HAP-1 (cell line): Measurements from ENCODE around the gene CD300LF.

Experiments
- DNase-seq, 2 experiments: peaks; one replicate each; pipeline ENCODE4 v3.0.0-alpha.2; 2016 to 2020; ENCODE audit warnings: low spot score in 2 of 2
- H3K27me3 ChIP-seq: fragments of 250-450 bp; sonication (Bioruptor Pico); 2 replicates; pipeline ENCODE4 v1.5.1; 2020; ENCODE audit warnings: low read depth, mild to moderate bottlenecking, moderate library complexity
- H3K36me3 ChIP-seq: fragments of 250-450 bp; sonication (Bioruptor Pico); replicated peaks from 2 replicates; pipeline ENCODE4 v1.5.1; 2020; ENCODE audit warnings: mild to moderate bottlenecking
- H3K4me1 ChIP-seq: fragments of 250-450 bp; sonication (Bioruptor Pico); 2 replicates; pipeline ENCODE4 v1.5.1; 2020; ENCODE audit warnings: mild to moderate bottlenecking
- H3K4me3 ChIP-seq: fragments of 250-450 bp; sonication (Bioruptor Pico); 2 replicates; pipeline ENCODE4 v1.5.1; 2020; ENCODE audit warnings: mild to moderate bottlenecking, moderate library complexity
- H3K9me3 ChIP-seq: fragments of 250-450 bp; sonication (Bioruptor Pico); 2 replicates; pipeline ENCODE4 v1.5.1; 2020; ENCODE audit warnings: mild to moderate bottlenecking, moderate library complexity
- in situ Hi-C: fragments of 300-500 bp; cut with MboI; formaldehyde crosslinking; loops from 3 replicates; pipeline ENCODE4 v1.14.3; 2020; ENCODE audit warnings: low sequenced_read_pairs, inconsistent platforms, mixed read lengths

CD300LF gene

DNA sequence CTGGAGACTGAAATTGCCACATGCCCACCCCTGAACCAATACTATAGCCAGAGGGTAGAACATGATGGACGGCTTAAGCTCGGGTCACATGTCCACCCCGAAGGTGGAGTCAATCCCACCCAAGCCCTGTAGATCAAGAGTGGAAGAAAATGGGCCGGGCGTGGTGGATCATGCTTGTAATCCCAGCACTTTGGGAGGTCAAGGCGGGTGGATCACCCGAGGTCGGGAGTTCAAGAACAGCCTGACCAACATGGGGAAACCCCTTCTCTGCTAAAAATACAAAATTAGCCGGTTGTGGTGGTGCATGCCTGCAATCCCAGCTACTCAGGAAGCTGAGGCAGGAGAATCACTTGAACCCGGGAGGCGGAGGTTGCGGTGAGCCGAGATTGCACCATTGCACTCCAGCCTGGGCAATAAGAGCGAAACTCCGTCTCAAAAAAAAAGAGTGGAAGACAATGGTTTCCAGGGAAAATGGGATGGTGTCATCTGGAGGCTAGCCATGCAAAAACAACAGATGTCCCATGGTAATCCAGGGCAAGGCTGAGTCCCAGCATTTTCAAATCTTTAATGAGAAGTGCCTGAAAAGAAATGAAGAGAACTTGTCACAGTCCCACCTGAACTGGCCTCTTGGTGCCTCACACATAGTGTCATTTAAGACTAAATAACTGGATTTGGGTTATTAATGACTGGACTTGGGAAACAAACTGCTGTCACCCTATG is 30.1 kb downstream of the CD300LF start:
- no peak for DNase-seq
- Histone ChIP-seq H3K4me1 (no peaks in the 10 kb centered on the region), H3K4me3 (no peak overlapping the region), H3K36me3 (no peaks in the 10 kb centered on the region), H3K27me3 (peaks cover 7% of the 10 kb centered on the region), H3K9me3 (no peaks in the 10 kb centered on the region)
- in situ Hi-C loops, result no loop called here

DNA sequence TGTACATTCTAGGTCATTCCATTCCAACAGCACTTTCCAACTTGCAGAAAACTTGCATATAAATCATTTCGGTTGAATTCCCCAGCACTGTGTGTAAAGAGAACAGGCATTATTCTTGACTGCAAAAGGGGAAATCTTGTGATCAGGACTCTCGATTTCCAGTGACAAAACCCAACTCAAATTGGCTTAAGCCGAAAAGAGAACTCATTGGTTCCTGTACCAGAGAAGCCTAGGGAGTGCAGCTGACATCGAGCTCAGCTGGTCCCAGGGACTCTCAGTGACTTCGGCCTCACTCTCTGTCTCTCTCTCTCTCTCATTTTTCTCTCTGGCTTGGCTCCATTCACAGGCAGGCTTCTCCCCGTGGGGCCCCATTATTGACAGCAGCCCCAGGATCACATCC is 30.7 kb downstream of the CD300LF start:
- H3K4me1 ChIP-seq, result no peaks in the 10 kb centered on the region
- peaks cover 10% of the 10 kb centered on the region for H3K27me3 ChIP-seq
- in situ Hi-C loops, result no loop called here
- no peaks in the 10 kb centered on the region for H3K36me3 ChIP-seq
- H3K4me3 ChIP-seq, result no peak overlapping the region
- H3K9me3 ChIP-seq, result no peaks in the 10 kb centered on the region
- DNase-seq, result no peak

DNA sequence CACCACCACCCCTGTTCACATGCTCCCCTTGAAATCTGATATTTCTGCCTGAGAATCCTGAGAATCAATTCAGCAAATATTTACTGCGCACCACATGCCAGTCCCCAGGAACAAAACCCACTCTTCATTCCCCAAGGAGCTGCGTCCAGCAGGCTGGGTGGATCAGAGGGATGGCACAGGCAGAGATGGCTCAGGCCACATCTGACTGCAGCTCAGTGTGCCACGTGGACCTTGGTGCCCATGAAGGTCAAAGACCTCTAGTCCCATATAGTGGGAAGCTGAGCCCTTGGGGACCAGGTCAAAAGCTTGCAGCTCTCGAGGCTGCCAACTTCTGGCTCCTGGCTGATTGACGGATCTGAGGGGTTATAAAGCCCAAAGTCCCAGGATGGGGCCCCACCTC is 31.8 kb downstream of the CD300LF start:
- H3K4me3 ChIP-seq, result no peak overlapping the region
- DNase-seq, result no peak
- no peaks in the 10 kb centered on the region for H3K36me3 ChIP-seq
- peaks cover 10% of the 10 kb centered on the region for H3K27me3 ChIP-seq
- no peaks in the 10 kb centered on the region for H3K9me3 ChIP-seq
- in situ Hi-C loops, result no loop called here
- no peaks in the 10 kb centered on the region for H3K4me1 ChIP-seq

- Histone ChIP-seq H3K36me3 (no peaks in the 10 kb centered on the region), H3K9me3 (no peaks in the 10 kb centered on the region), H3K27me3 (peaks cover 10% of the 10 kb centered on the region), H3K4me1 (no peaks in the 10 kb centered on the region), H3K4me3 (no peak overlapping the region)
- DNase-seq, result no peak
- in situ Hi-C loops, result no loop called here
These were observed 32.5 kb downstream of the CD300LF start for GRCh38 chr17:74680213-74680612.

- H3K9me3 ChIP-seq, result no peaks in the 10 kb centered on the region
- peaks cover 10% of the 10 kb centered on the region for H3K27me3 ChIP-seq
- in situ Hi-C loops, result no loop called here
- no peaks in the 10 kb centered on the region for H3K36me3 ChIP-seq
- no peaks in the 10 kb centered on the region for H3K4me1 ChIP-seq
- no peak overlapping the region for H3K4me3 ChIP-seq
- DNase-seq, result no peak
These were observed 33.3 kb downstream of the CD300LF start for GRCh38 chr17:74679374-74679773.

DNA sequence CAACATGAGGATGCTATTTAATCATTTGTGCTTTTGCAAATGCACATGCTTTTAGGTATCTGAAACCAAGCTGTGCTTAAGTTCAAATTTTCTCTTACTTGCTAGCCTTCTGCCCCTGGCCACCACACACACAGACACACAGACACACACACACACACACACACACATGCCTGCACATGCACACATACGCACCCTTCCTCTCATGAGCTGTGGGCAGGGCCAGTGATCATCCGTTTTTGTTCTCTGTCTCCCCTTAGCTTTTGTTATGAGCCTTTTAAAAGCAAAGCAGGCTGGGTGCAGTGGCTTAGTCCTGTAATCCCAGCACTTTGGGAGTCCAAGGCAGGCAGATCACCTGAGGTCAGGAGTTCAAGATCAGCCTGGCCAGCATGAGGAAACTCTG is 34.2 kb downstream of the CD300LF start:
- Histone ChIP-seq H3K36me3 (no peaks in the 10 kb centered on the region), H3K4me1 (no peaks in the 10 kb centered on the region), H3K9me3 (no peaks in the 10 kb centered on the region), H3K4me3 (no peak overlapping the region), H3K27me3 (peaks cover 10% of the 10 kb centered on the region; the same call in 1 of the 2 replicates)
- in situ Hi-C loops, result no loop called here
- DNase-seq, result peak in 1 of 2 experiments; percentile 11

DNA sequence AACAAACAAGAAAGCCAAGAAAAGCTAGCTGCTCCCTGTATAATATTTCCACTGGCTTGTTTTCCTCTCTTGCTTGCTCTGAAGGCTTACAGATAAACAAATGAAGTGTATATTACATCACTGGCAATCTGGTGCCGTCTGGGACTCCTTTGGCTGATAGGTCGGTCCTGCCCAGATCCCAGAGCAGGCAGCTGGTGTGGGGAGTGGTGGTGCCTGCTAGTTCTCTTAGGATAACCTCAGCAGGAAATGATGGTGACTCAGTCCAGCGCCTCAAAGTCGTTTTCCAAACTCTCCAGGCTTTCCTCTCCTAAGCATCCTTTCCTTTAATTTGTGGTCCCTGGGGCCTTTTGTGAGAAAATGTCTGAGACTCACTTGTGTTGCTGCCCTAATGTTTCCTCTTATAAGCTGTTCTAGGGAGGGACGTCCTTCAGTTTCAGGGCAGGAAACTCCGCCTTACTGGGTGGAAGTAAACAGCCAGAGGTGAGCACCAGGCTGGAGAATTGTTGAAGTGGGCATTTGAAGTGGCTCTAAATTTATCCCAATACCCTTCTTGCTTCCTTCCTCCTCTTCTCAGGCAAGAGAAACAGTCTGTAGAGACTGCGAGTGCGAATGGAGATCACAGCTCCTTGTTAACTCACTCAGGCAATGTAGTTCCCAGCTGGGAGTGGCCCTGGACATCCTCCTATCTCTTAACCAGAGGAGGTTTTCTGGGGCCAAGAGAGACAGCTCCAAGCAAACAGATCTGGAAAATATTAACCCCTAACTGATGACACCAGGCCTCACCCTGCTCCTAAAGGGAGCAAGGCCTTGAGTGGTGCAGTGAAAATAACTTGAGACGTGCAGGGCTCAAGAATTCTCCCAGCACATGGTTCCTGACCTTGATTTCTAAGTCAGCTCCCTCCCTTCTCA is 34.9 kb downstream of the CD300LF start:
- no peak overlapping the region for H3K4me3 ChIP-seq
- H3K4me1 ChIP-seq, result no peaks in the 10 kb centered on the region
- H3K36me3 ChIP-seq, result no peaks in the 10 kb centered on the region
- H3K27me3 ChIP-seq, result peaks cover 10% of the 10 kb centered on the region; the same call in 1 of the 2 replicates
- no peak for DNase-seq
- no peaks in the 10 kb centered on the region for H3K9me3 ChIP-seq
- in situ Hi-C loops, result no loop called here

DNA sequence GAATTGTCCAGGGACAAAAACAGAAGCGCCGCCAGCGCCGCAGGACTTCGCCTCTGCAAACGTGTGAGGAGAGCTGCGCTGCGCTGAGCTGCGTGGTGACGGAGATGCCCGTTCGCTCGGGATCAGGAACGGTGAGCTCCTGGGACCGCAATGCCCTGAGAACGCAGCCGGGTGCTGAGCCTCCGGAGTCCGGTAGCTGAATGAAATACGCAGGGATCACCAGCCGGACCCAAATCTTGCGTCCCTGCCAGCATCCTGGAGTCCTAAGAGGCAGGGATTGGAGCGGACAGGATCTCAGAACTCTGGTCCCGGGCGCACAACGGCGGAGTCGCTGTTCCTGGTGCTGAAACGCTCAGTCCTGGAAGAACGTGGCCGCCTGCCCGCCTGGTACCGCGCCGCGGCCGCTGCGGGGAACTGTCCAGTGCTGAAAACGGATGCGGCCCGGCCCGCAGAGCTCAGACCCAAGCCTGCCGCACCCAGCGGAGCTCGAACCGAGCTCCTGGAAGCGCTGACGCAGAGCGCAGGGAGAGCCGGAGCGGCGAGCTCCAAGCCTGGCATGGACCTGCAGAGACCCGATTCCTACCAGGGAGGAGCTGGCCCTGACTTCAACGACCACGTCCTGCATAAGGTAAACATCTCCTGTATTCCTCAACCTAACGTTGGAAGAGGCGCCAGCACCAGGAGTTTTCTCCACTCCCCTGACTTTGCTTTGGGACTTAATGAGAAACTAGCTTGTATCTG is 41.5 kb downstream of the CD300LF start:
- Histone ChIP-seq H3K4me3 (no peak overlapping the region), H3K27me3 (peaks cover 3% of the 10 kb centered on the region; the same call in 1 of the 2 replicates), H3K9me3 (no peaks in the 10 kb centered on the region), H3K4me1 (no peaks in the 10 kb centered on the region), H3K36me3 (no peaks in the 10 kb centered on the region)
- peak; percentile 56 to 90 for DNase-seq
- in situ Hi-C loops, result no loop called here

GRCh38 chr17:74670329-74670728 is 42.4 kb downstream of the CD300LF start:
- no peak for DNase-seq
- Histone ChIP-seq H3K9me3 (no peaks in the 10 kb centered on the region), H3K4me1 (no peaks in the 10 kb centered on the region), H3K4me3 (no peak overlapping the region), H3K27me3 (peaks cover 3% of the 10 kb centered on the region; the same call in 1 of the 2 replicates), H3K36me3 (no peaks in the 10 kb centered on the region)
- in situ Hi-C loops, result no loop called here

DNA sequence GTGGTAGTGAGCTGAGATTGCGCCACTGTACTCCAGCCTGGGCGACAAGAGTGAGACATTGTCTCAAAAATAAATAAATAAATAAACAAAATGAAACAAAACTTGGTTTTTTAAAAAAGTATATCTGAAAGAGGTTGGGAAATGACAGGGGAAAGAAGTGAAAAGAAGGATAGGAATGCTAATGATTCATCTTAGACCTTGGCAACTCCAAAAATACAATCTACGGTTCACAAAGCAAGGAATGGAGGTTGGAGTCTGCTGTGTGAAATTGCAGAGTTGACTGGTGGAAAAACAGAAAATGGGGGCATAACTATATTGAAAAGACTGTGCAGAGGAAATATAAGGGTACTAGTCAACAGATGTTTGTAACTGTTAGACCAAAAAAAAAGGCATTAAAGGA is 49.2 kb downstream of the CD300LF start:
- DNase-seq, result no peak
- no peaks in the 10 kb centered on the region for H3K9me3 ChIP-seq
- in situ Hi-C loops, result no loop called here
- H3K4me3 ChIP-seq, result no peak overlapping the region
- H3K36me3 ChIP-seq, result no peaks in the 10 kb centered on the region
- peaks cover 11% of the 10 kb centered on the region for H3K27me3 ChIP-seq
- H3K4me1 ChIP-seq, result no peaks in the 10 kb centered on the region

GRCh38 chr17:74659889-74660288 is 52.8 kb downstream of the CD300LF start:
- H3K9me3 ChIP-seq, result no peaks in the 10 kb centered on the region
- H3K4me3 ChIP-seq, result no peak overlapping the region
- H3K36me3 ChIP-seq, result no peaks in the 10 kb centered on the region
- in situ Hi-C loops, result no loop called here
- H3K27me3 ChIP-seq, result peaks cover 6% of the 10 kb centered on the region; the same call in 1 of the 2 replicates
- no peaks in the 10 kb centered on the region for H3K4me1 ChIP-seq
- no peak for DNase-seq

DNA sequence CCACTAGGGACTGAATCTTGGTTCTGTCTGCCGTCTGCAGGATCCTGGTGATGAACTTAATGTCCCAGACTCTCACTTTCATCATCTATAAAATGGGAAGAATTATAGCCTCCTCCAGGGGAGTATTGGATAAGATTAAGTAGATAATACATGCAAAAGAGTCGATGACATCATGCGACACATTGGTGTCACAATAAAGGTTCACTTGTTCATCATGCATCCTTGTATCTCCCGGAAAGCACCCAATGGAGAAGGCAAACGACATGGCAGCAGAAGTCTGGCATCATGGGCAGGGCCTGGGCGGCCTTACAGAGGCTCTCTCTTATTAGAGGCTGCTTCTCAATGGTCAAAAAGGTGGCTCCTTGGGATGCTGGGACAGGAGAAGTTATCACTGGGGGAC is 54.1 kb downstream of the CD300LF start:
- Histone ChIP-seq H3K4me1 (no peaks in the 10 kb centered on the region), H3K27me3 (peaks cover 5% of the 10 kb centered on the region; the same call in 1 of the 2 replicates), H3K36me3 (no peaks in the 10 kb centered on the region), H3K4me3 (no peak overlapping the region), H3K9me3 (no peaks in the 10 kb centered on the region)
- in situ Hi-C loops, result no loop called here
- DNase-seq, result no peak

DNA sequence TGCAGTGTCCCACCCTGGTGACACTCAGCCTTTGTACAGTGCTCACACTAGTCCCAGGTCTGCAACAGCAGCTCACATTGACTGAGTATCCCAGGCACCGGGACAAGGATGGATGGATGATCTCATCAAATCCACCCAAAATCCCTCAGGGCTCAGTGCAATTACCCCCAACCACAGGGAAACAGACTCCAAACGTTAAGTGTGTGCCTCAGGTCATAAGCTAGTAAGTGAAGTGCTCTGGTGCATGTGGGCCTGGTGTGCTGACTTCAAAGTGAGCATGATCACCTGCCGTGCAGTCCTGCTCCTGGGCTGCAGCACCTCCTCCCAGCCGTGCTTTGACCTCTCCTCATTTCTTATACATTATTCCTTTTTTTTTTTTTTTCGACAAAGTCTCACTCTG is 58.0 kb downstream of the CD300LF start:
- Histone ChIP-seq H3K4me3 (no peak overlapping the region), H3K4me1 (no peaks in the 10 kb centered on the region), H3K27me3 (peaks cover 24% of the 10 kb centered on the region), H3K36me3 (no peaks in the 10 kb centered on the region), H3K9me3 (no peaks in the 10 kb centered on the region)
- no peak for DNase-seq
- in situ Hi-C loops, result no loop called here
